Heart left ventricle (tissue), 16 donors: ENCODE results near the gene RILPL1. TPM values are rescaled to one million over a fixed set of nuclear protein-coding genes. Genes with fewer than 3 reads are reported as not detected.
"Not testable (repeated sequence)": the region's sequence is repeated elsewhere in the genome, so short reads cannot be mapped to it uniquely, and the experiment has no call there.

Experiments used
- ATAC-seq, 4 donors: fragments of 200-7000 bp; cut with Tn5 transposase; one replicate each; pipeline ENCODE4 v1.9.1; 2020 to 2022; ENCODE audit warnings: moderate library complexity in 4 of 4, mild to moderate bottlenecking in 3 of 4, moderate number of reproducible peaks in 1 of 4
- DNase-seq, 5 donors: peaks; one replicate each; pipeline ENCODE4 v3.0.0-alpha.2; 2020
- H3K27ac ChIP-seq, 12 donors: fragments of 200-600 bp; sonication (generic) in 4 of 12; one replicate each; pipeline versions ENCODE4 v1.5.0 to v1.8.0; 2016 to 2022; ENCODE audit warnings: mild to moderate bottlenecking in 2 of 12
- H3K27me3 ChIP-seq, 9 donors: fragments of 200-600 bp; sonication (generic) in 2 of 9; one replicate each; pipeline versions ENCODE4 v1.5.1 to v1.8.0; 2016 to 2022; ENCODE audit warnings: mild to moderate bottlenecking in 3 of 9
- H3K36me3 ChIP-seq, 9 donors: fragments of 200-600 bp; sonication (generic) in 2 of 9; one replicate each; pipeline versions ENCODE4 v1.5.0 to v1.8.0; 2018 to 2022; ENCODE audit warnings: mild to moderate bottlenecking in 2 of 9
- H3K4me1 ChIP-seq, 12 donors: fragments of 200-600 bp; sonication (generic) in 4 of 12; one replicate each; pipeline versions ENCODE4 v1.5.0 to v1.8.0; 2016 to 2022; ENCODE audit warnings: mild to moderate bottlenecking in 3 of 12
- H3K4me3 ChIP-seq, 12 donors: fragments of 200-600 bp; sonication (generic) in 4 of 12; one replicate each; pipeline versions ENCODE4 v1.5.0 to v1.8.0; 2017 to 2022; ENCODE audit warnings: mild to moderate bottlenecking in 9 of 12, moderate library complexity in 4 of 12
- H3K9me3 ChIP-seq, 12 donors: fragments of 200-600 bp; sonication (generic) in 4 of 12; one replicate each; pipeline versions ENCODE4 v1.5.0 to v1.8.0; 2016 to 2022; ENCODE audit warnings: mild to moderate bottlenecking in 1 of 12
- CTCF ChIP-seq, 12 donors: fragments of 200-600 bp; sonication (generic) in 4 of 12; IDR thresholded peaks; one replicate each; pipeline versions ENCODE4 v1.5.0 to v1.8.0; 2018 to 2022; ENCODE audit warnings: antibody characterized with exemption in 12 of 12, mild to moderate bottlenecking in 5 of 12
- POLR2A ChIP-seq, 2 donors: fragments of 450-650 bp; IDR thresholded peaks; one replicate each; pipeline ENCODE4 v1.6.1; 2017; ENCODE audit warnings: antibody characterized with exemption in 2 of 2, mild to moderate bottlenecking in 2 of 2, moderate library complexity in 2 of 2
- WGBS, 4 donors: extraction: QIAGEN DNeasy Blood & Tissue Kit in 2 of 4; methylation state at CpG; one replicate each; pipeline versions ENCODE4 v1.1.5 to v1.1.7; 2013 to 2018; 5-methylcytosine and 5-hydroxymethylcytosine counted together
- intact Hi-C, 10 donors: fragments of 100-400 bp; cut with DNase I; formaldehyde crosslinking; loops; one replicate each; pipeline versions ENCODE4 v1.11.1 to v1.14.2; 2022
- polyA plus RNA-seq, 2 donors: library from polyadenylated mRNA; stranded (reverse); fragments of 200-250 nt; gene quantifications; one replicate each; pipeline ENCODE4 v1.2.3, GENCODE V29; 2013
- total RNA-seq, 9 donors: library from RNA; depleted of rRNA in 2 of 9; stranded (reverse); fragments of >200 nt in 2 of 9; fragmentation: NEBNext Ultra II Directional in 3 of 9; extraction: Animal tissue kit (Norgen Biotek cat#: 25700) in 3 of 9; gene quantifications; one replicate each; pipeline versions ENCODE4 v1.1.0 to v1.2.4, GENCODE V29; 2016 to 2023
- donor health status: ischemic (EF 13 %, LVEDD 7.1; RV severe dilation, severe dysfunction).
- donor health status: healthy with polysubstance abuse.
- donor health status: DM: no; HTN: yes; CAD: no.
- donor health status: DM: no; HTN: no; CAD: no.
- donor health status: ischemic (EF 25% LVEDD 6.9; RV normal size, moderate dysfunction).
- donor health status: ischemic (EF 25% LVEDD 5.7; RV mildly dilated, moderate dysfunction).
- donor health status: healthy.
- donor health status: DM: yes; HTN: yes; CAD: no.
- donor health status: ischemic (EF 35%, LVEDD 5.7; RV mildly dilated, moderate dysfunction).
- donor health status: nonischemic (EF 11% LVEDD 7.7; RV severe dilation, severe dysfunction).
- donor health status: DM: yes; HTN: yes; CAD: no.
- donor health status: PGD.
- donor health status: ischemic (EF 29% LVEDD 5.4; RV normal size, mild dysfunction).
- donor health status: nonischemic (EF 23%, LVEDD 6.1; RV moderate dilation, normal function).

The RILPL1 gene
- total and polyA plus RNA-seq, 11 donors: 64.1 to 119 (median 79.4) TPM

GRCh38 chr12:123457980-123458779 lies 75.3 kb downstream of the RILPL1 start, which contains the start of gene SNRNP35:
Gene SNRNP35, plus strand, starts transcription at chr12:123458139. Its CDS starts 7,402 bp downstream, at chr12:123465541.
- Histone ChIP-seq H3K4me1 (peaks cover 0 to 25% (median 12%) of the 10 kb centered on the region in 12 donors), H3K9me3 (no peaks in the 10 kb centered on the region), H3K27ac (peak within 1 kb of the TSS; percentile 94 to 99 (median 98)), H3K4me3 (peak within 1 kb of the TSS; percentile 63 to 93 (median 79)), H3K36me3 (peaks cover 0 to 11% (median 3%) of the 10 kb centered on the region in 9 donors), H3K27me3 (no peaks in the 10 kb centered on the region)
- intact Hi-C loops: loop anchor here in 5 of 10 donors (2.0 to 10.0 kb wide), 4 partner anchors 21 to 124 kb away; partner anchors contain the start of genes TMED2 (in 4 of the 5), KMT5A (in 1 of the 5) and RILPL2 (in 1 of the 5)
- peak in 1 of 12 donors; percentile 4 for TF ChIP-seq CTCF (IDR thresholded peaks at IDR 0.05)
- peak in 1 of 2 donors; percentile 43 for TF ChIP-seq POLR2A (IDR thresholded peaks at IDR 0.05)
- WGBS, 4 donors: 0 to 1% (median 1%) methylated on average over 47 to 48 of the region's 48 CpGs
- DNase-seq: peak; percentile 81 to 91 (median 84)
- peak; percentile 85 to 91 (median 90) for ATAC-seq

DNA sequence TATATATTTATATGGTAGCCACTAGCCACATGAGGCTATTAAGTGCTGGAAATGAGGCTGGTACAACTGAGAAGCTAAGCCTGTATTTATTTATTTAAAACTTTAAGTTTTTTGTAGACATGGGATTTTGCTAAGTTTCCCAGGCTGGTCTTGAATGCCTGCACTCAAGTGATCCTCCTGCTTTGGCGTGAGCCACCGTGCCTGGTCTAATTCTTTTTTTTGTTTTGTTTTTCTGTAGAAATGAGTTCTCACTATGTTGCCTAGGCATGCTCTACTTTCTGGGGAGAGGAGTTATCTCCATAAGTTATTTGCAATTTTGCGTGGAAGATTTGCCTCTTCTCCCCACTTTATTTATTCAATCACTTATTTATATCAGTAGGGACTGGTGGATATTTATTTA lies 80.4 kb downstream of the RILPL1 start:
- WGBS, 4 donors: 57 to 67% (median 61%) methylated on average over 3 of the region's 3 CpGs
- ATAC-seq (no peak), DNase-seq (no peak)
- Histone ChIP-seq H3K27me3 (no peaks in the 10 kb centered on the region), H3K9me3 (no peaks in the 10 kb centered on the region), H3K4me3 (no peak overlapping the region), H3K27ac (no peak overlapping the region), H3K36me3 (no peaks in the 10 kb centered on the region), H3K4me1 (peaks cover 0 to 9% (median 0%) of the 10 kb centered on the region in 12 donors)
- intact Hi-C loops: loop anchor here in 1 of 10 donors (10.0 kb wide), 1 partner anchor 68 kb away; the partner anchor contains the start of gene KMT5A
- TF ChIP-seq POLR2A (IDR thresholded peaks at IDR 0.05): no peak
- no peak for TF ChIP-seq CTCF (IDR thresholded peaks at IDR 0.05)

- H3K4me1 ChIP-seq: peaks cover 0 to 14% (median 0%) of the 10 kb centered on the region in 12 donors
- H3K9me3 ChIP-seq, H3K27me3 ChIP-seq, ATAC-seq, H3K4me3 ChIP-seq, H3K36me3 ChIP-seq, DNase-seq, H3K27ac ChIP-seq: not testable (repeated sequence)
- WGBS, 4 donors: 0 to 92% (median 52%) methylated on average over 1 of the region's 1 CpG
- intact Hi-C loops: loop anchor here in 1 of 10 donors (10.0 kb wide), 1 partner anchor 67 kb away; the partner anchor contains the start of gene KMT5A
Observed at GRCh38 chr12:123452276-123452550, 81.3 kb downstream of the RILPL1 start.

- H3K9me3 ChIP-seq: no peaks in the 10 kb centered on the region
- ATAC-seq: no peak
- WGBS, 4 donors: 93 to 94% (median 94%) methylated on average over 9 of the region's 9 CpGs
- H3K4me3 ChIP-seq: no peak overlapping the region
- H3K27me3 ChIP-seq: no peaks in the 10 kb centered on the region
- TF ChIP-seq POLR2A (IDR thresholded peaks at IDR 0.05) (no peak), CTCF (IDR thresholded peaks at IDR 0.05) (no peak)
- DNase-seq: no peak
- intact Hi-C loops: loop anchor here in 1 of 10 donors (10.0 kb wide), 1 partner anchor 66 kb away; the partner anchor contains the start of gene KMT5A
- no peaks in the 10 kb centered on the region for H3K36me3 ChIP-seq
- no peak overlapping the region for H3K27ac ChIP-seq
- H3K4me1 ChIP-seq: peaks cover 0 to 24% (median 8%) of the 10 kb centered on the region in 12 donors
Observed at GRCh38 chr12:123450636-123451035, 82.9 kb downstream of the RILPL1 start.
